ENCODE results near the gene TDRD3. TPM values are rescaled to one million over a fixed set of nuclear protein-coding genes. Genes with fewer than 3 reads are reported as not detected.

Gene TDRD3
- total RNA-seq, 2 experiments from 2014 or later = 20.3 to 22.1 TPM

- H3K4me3 Mint-ChIP-seq = no peak overlapping the region
- H3K36me3 Mint-ChIP-seq (ENCODE audit: low read depth) = peaks cover 4% of the 10 kb centered on the region
- H3K27ac Mint-ChIP-seq = no peak overlapping the region
- no peaks in the 10 kb centered on the region for H3K27me3 Mint-ChIP-seq
- H3K4me1 Mint-ChIP-seq = peaks cover 14% of the 10 kb centered on the region
- POLR2A ChIA-PET = no interaction called here
- CTCF ChIA-PET = no interaction called here
- DNase-seq = no peak
- H3K9me3 Mint-ChIP-seq = peaks cover 5% of the 10 kb centered on the region
Measured at GRCh38 chr13:60435762-60436374, 38.8 kb downstream of the TDRD3 start.

DNA sequence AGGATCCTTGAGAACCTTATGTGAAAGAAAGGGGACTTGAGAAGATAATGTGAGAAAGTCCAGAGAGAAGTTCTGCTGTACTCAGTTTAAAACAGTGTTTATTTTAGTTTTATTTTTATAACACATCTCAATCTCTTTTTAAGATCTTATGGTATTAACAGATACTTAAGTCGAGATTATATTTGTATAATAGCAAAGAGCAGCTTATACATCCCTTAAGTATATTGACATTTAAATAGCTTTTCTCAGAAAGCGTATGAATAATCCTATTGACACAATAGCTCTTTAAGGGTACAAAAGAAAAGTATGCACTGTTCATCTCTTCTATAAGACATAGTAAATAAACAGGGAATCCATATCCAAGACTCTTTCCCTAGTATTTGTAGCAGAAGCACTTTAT lies 42.2 kb downstream of the TDRD3 start:
- POLR2A ChIA-PET = no interaction called here

DNA sequence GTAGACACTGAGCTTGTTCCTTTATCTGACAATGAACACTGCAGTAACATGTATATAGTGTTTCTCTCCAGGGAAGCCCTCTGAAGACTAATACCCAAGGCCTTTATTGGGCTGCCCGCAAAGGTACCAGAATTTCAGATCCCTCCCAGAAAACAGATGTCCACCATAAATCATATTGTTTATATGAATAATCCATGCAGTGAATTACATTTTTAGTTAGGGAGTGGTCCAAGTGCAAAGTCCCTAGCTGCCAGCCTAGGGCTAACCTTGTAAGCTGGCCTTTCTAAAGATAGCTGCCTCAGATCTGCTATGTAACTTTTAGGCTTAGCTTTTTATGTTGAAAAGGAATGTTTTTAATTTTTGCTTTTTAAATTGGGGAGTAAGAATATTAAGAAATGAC lies 44.7 kb downstream of the TDRD3 start:
- no peaks in the 10 kb centered on the region for H3K4me1 Mint-ChIP-seq
- no peak for DNase-seq
- peaks cover 2% of the 10 kb centered on the region for H3K36me3 Mint-ChIP-seq (ENCODE audit: low read depth)
- ChIA-PET CTCF (interaction anchor here (1.1 kb wide), 1 partner anchor 11 kb away, joined by 3 read pairs; no protein-coding TSS in a partner anchor), POLR2A (no interaction called here)
- no peak overlapping the region for H3K4me3 Mint-ChIP-seq
- H3K9me3 Mint-ChIP-seq = no peaks in the 10 kb centered on the region
- H3K27ac Mint-ChIP-seq = no peak overlapping the region
- H3K27me3 Mint-ChIP-seq = no peaks in the 10 kb centered on the region

More for the DNA sequence above, 42.2 kb downstream of the TDRD3 start:
- H3K27ac Mint-ChIP-seq = no peak overlapping the region
- CTCF ChIA-PET = no interaction called here
- H3K27me3 Mint-ChIP-seq = no peaks in the 10 kb centered on the region
- H3K9me3 Mint-ChIP-seq = peaks cover 5% of the 10 kb centered on the region
- DNase-seq = no peak
- peaks cover 14% of the 10 kb centered on the region for H3K4me1 Mint-ChIP-seq
- peaks cover 4% of the 10 kb centered on the region for H3K36me3 Mint-ChIP-seq (ENCODE audit: low read depth)
- no peak overlapping the region for H3K4me3 Mint-ChIP-seq

DNA sequence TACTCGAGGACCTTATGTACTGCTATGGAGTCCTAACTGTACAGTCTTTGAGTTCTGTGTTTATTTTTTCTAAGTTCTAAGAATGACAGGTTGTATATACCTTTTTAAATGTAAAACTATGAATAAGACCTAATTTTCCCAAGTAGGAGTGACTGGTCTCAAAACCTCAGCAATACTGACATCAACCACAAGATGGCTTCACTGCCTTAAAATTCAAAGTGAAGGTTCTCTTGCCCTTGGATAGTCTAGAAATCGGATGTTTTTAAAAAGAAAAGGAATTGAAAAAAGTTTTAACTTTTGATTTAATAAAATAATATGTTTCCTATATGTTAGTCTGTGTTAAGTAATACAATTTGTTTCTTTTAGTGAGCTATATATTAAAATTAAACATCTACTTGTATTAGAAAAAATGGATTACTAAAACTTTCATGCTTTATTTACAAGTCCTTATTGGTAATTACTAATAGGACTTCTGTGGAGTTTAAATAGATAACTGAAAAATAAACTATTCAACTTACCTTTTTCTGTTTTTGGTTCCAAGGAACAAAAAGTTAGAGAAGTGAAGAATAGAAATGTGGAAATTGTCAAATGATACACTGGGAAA lies 52.0 kb downstream of the TDRD3 start:
- no peaks in the 10 kb centered on the region for H3K27me3 Mint-ChIP-seq
- CTCF ChIA-PET = interaction anchor here (0.6 to 1.4 kb wide), 4 partner anchors 9 to 24 kb away, joined by 3 to 5 read pairs (median 3); no protein-coding TSS in a partner anchor
- peaks cover 2% of the 10 kb centered on the region for H3K36me3 Mint-ChIP-seq (ENCODE audit: low read depth)
- no peak for DNase-seq
- H3K4me3 Mint-ChIP-seq = no peak overlapping the region
- H3K9me3 Mint-ChIP-seq = no peaks in the 10 kb centered on the region
- no peak overlapping the region for H3K27ac Mint-ChIP-seq
- H3K4me1 Mint-ChIP-seq = no peaks in the 10 kb centered on the region
- POLR2A ChIA-PET = no interaction called here

DNA sequence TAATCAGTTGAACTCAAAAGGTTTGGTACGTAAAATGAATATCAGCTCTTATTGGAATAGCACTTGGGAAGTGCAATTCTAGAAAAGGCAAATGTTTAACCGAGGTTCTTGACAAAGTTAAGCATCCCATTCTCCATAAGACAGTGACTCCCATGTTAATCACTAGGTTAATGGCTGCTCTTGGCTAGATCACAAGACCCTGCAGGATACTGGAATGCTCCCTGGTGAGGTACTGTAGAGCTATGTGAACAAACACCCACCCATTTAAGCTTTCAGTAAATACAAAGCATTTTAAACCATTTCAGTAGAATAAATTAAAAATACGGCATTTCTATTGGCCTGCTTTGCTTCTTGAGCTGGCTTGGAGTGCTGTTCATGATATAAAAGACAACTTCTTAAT lies 56.5 kb downstream of the TDRD3 start:
- no peak overlapping the region for H3K4me3 Mint-ChIP-seq
- no peaks in the 10 kb centered on the region for H3K4me1 Mint-ChIP-seq
- no peak overlapping the region for H3K27ac Mint-ChIP-seq
- no peaks in the 10 kb centered on the region for H3K9me3 Mint-ChIP-seq
- H3K27me3 Mint-ChIP-seq = no peaks in the 10 kb centered on the region
- DNase-seq = no peak
- H3K36me3 Mint-ChIP-seq (ENCODE audit: low read depth) = peaks cover 4% of the 10 kb centered on the region
- POLR2A ChIA-PET = interaction anchor here (0.7 kb wide), 1 partner anchor 94 kb away, joined by 3 read pairs; no protein-coding TSS in a partner anchor
- CTCF ChIA-PET = no interaction called here

DNA sequence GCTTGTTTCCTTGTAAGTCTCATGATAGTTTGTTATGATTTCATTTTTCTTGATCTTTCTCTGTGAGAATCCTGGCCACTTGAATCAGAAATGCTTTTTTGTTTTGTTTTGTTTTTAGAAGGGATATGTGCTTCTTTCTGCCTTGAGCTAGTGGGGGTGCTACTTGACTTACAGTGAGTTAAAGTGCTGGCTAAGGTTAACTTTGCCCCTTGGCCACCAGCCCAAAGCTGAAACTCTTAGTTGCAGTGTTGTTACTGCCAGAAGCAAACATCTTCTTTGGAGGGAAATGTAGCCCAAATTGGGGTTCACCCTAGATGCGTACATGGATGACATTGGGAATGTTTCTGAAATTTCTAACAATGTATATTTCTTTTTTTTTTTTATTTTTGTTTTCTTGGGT lies 57.4 kb downstream of the TDRD3 start:
- ChIA-PET POLR2A (no interaction called here), CTCF (no interaction called here)
- no peak overlapping the region for H3K27ac Mint-ChIP-seq
- no peaks in the 10 kb centered on the region for H3K4me1 Mint-ChIP-seq
- no peak overlapping the region for H3K4me3 Mint-ChIP-seq
- H3K9me3 Mint-ChIP-seq = no peaks in the 10 kb centered on the region
- H3K27me3 Mint-ChIP-seq = no peaks in the 10 kb centered on the region
- peaks cover 4% of the 10 kb centered on the region for H3K36me3 Mint-ChIP-seq (ENCODE audit: low read depth)
- no peak for DNase-seq

DNA sequence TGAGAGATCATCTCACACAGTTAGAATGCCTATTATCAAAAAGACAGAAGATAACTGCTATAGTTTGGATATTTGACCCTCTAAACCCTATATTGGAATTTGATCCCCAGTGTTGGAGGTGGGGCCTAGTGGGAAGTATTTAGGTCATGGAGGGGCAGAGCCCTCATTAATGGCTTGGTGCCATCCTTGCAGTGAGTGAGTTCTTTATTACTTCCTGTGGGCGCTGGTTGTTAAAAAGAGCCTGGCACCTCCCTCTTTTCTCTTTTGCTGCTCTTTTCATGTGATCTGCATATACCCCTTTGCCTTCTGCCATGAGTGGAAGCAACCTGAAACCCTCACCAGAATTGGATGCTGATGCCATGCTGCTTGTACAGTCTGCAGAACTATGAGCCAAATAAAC lies 66.8 kb downstream of the TDRD3 start:
- CTCF ChIA-PET = interaction anchor here (0.7 kb wide), 1 partner anchor 18 kb away, joined by 5 read pairs; no protein-coding TSS in a partner anchor
- Mint-ChIP-seq H3K36me3 (ENCODE audit: low read depth) (peaks cover 11% of the 10 kb centered on the region), H3K27me3 (no peaks in the 10 kb centered on the region), H3K4me1 (no peaks in the 10 kb centered on the region), H3K9me3 (no peaks in the 10 kb centered on the region), H3K4me3 (no peak overlapping the region), H3K27ac (no peak overlapping the region)
- no peak for DNase-seq
- POLR2A ChIA-PET = no interaction called here

- Mint-ChIP-seq H3K4me3 (no peak overlapping the region), H3K27me3 (no peaks in the 10 kb centered on the region), H3K36me3 (ENCODE audit: low read depth) (peaks cover 19% of the 10 kb centered on the region), H3K27ac (no peak overlapping the region), H3K4me1 (no peaks in the 10 kb centered on the region), H3K9me3 (no peaks in the 10 kb centered on the region)
- DNase-seq = no peak
- CTCF ChIA-PET = interaction anchor here (0.7 to 1.7 kb wide), 2 partner anchors 18 to 73 kb away, joined by 3 to 5 read pairs; no protein-coding TSS in a partner anchor
- POLR2A ChIA-PET = no interaction called here
Measured at GRCh38 chr13:60467098-60467497, 70.1 kb downstream of the TDRD3 start.

DNA sequence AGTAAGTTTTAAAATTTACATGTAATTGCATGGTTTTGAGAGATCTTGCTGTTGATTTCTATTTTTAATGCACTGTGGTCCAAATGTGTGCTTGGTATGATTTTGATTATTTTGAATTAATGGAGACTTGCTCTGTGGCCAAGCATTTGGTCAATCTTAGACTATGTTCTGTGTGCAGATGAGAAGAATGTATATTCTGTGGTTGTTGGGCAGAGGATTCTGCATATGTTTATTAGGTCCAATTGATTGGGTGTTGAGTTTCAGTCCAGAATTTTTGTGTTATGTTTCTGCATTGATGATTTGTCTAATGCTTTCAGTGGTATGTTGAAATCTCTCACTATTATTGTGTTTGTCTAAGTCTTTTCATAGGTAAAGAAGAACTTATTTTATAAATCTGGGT lies 82.3 kb downstream of the TDRD3 start:
- Mint-ChIP-seq H3K27me3 (no peaks in the 10 kb centered on the region), H3K27ac (no peak overlapping the region), H3K4me1 (no peaks in the 10 kb centered on the region), H3K9me3 (peaks cover 7% of the 10 kb centered on the region), H3K36me3 (ENCODE audit: low read depth) (peaks cover 22% of the 10 kb centered on the region), H3K4me3 (no peak overlapping the region)
- no peak for DNase-seq
- CTCF ChIA-PET = no interaction called here
- POLR2A ChIA-PET = no interaction called here

DNA sequence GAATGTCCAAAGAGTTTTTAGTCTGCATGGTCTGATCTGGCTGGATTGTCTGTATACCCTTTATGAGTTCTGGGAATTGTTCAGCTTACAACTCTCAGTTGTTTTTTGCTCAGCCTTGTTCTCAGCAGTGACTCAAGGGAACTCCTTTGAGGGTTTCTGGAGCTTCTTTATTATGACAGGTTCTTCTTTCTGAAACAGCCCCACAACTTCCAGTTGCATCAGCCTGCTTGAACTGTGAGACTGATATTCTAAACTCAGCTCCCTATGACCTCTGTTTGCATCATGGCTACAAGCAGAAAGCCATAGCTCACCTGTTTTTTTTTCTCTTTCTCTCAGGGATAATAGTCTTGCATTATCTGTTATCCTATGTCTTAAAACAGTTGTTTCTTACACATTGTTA lies 85.0 kb downstream of the TDRD3 start:
- CTCF ChIA-PET = interaction anchor here (1.5 kb wide), 1 partner anchor 9 kb away, joined by 5 read pairs; no protein-coding TSS in a partner anchor
- POLR2A ChIA-PET = interaction anchor here (1.2 kb wide), 1 partner anchor 13 kb away, joined by 3 read pairs; no protein-coding TSS in a partner anchor
- Mint-ChIP-seq H3K36me3 (ENCODE audit: low read depth) (peaks cover 29% of the 10 kb centered on the region), H3K27ac (no peak overlapping the region), H3K9me3 (peaks cover 7% of the 10 kb centered on the region), H3K4me3 (no peak overlapping the region), H3K27me3 (no peaks in the 10 kb centered on the region), H3K4me1 (no peaks in the 10 kb centered on the region)
- DNase-seq = no peak

DNA sequence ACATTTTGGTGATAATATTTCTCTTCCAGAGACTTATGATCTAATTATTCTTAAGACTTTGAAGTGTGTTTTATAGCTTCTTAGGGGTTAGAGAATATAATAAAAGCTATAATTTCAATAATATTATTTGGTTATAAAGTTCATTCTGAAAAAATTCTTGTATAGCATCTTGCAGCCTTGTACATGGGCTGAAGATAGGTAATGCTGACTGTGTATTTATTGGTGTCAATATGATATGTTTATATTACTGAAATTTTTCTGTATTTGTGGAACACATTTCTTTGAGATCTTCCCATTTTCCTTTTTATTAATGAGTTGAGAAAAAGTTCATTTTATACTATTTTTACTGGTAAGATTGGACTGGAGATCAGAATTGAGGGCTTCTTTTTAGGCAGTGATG lies 87.8 kb downstream of the TDRD3 start:
- peaks cover 3% of the 10 kb centered on the region for H3K4me1 Mint-ChIP-seq
- peaks cover 44% of the 10 kb centered on the region for H3K36me3 Mint-ChIP-seq (ENCODE audit: low read depth)
- H3K27ac Mint-ChIP-seq = no peak overlapping the region
- ChIA-PET POLR2A (no interaction called here), CTCF (no interaction called here)
- H3K27me3 Mint-ChIP-seq = no peaks in the 10 kb centered on the region
- H3K9me3 Mint-ChIP-seq = peaks cover 12% of the 10 kb centered on the region
- no peak overlapping the region for H3K4me3 Mint-ChIP-seq
- DNase-seq = no peak

GRCh38 chr13:60491531-60491930 lies 94.5 kb downstream of the TDRD3 start:
- DNase-seq = no peak
- POLR2A ChIA-PET = no interaction called here
- Mint-ChIP-seq H3K4me3 (no peak overlapping the region), H3K4me1 (peaks cover 3% of the 10 kb centered on the region), H3K9me3 (peaks cover 10% of the 10 kb centered on the region), H3K27me3 (no peaks in the 10 kb centered on the region), H3K36me3 (ENCODE audit: low read depth) (peaks cover 54% of the 10 kb centered on the region), H3K27ac (no peak overlapping the region)
- CTCF ChIA-PET = no interaction called here

GRCh38 chr13:60492187-60492586 lies 95.2 kb downstream of the TDRD3 start:
- no peak for DNase-seq
- Mint-ChIP-seq H3K4me3 (no peak overlapping the region), H3K27ac (no peak overlapping the region), H3K27me3 (no peaks in the 10 kb centered on the region), H3K4me1 (peaks cover 3% of the 10 kb centered on the region), H3K36me3 (ENCODE audit: low read depth) (peaks cover 57% of the 10 kb centered on the region), H3K9me3 (peaks cover 10% of the 10 kb centered on the region)
- POLR2A ChIA-PET = no interaction called here
- CTCF ChIA-PET = interaction anchor here (0.7 kb wide), 2 partner anchors 10 to 47 kb away, joined by 3 to 4 read pairs; no protein-coding TSS in a partner anchor

- no peak overlapping the region for H3K27ac Mint-ChIP-seq
- no peak overlapping the region for H3K4me3 Mint-ChIP-seq
- H3K36me3 Mint-ChIP-seq (ENCODE audit: low read depth) = peaks cover 48% of the 10 kb centered on the region
- CTCF ChIA-PET = no interaction called here
- no peak for DNase-seq
- POLR2A ChIA-PET = no interaction called here
- H3K27me3 Mint-ChIP-seq = no peaks in the 10 kb centered on the region
- H3K9me3 Mint-ChIP-seq = peaks cover under 1% of the 10 kb centered on the region
- no peaks in the 10 kb centered on the region for H3K4me1 Mint-ChIP-seq
Measured at GRCh38 chr13:60494296-60494695, 97.3 kb downstream of the TDRD3 start.

All from activated CD4-positive, alpha-beta memory T cell treated with anti-CD3 and anti-CD28 coated beads, Interleukin-2, amount 10 ng/mL, durations not matched to agents 7 days and 5 days (primary cell).